Measurements from ENCODE around the gene OLR1. TPM values are rescaled to one million over a fixed set of nuclear protein-coding genes. Genes with fewer than 3 reads are reported as not detected.

The OLR1 gene
- total and polyA plus RNA-seq, 7 donors = 0.03 to 0.66 (median 0.30) TPM; not detected in 3

- Histone ChIP-seq H3K36me3 (ENCODE audit: insufficient read depth in 1 of 2, low read depth in 1 of 2) (no peaks in the 10 kb centered on the region), H3K9me3 (no peaks in the 10 kb centered on the region), H3K4me1 (no peaks in the 10 kb centered on the region), H3K4me3 (no peak overlapping the region), H3K27me3 (ENCODE audit: insufficient read depth in 3 of 3, low read length in 2 of 3) (no peaks in the 10 kb centered on the region), H3K27ac (no peak overlapping the region)
- no peak for DNase-seq
- ATAC-seq = no peak
- 86 to 91% (median 87%) methylated on average over 38 of the region's 38 CpGs for WGBS, 3 donors
- intact Hi-C loops (cut with DNase I) = no loop called here
- TF ChIP-seq, protein P1, sequence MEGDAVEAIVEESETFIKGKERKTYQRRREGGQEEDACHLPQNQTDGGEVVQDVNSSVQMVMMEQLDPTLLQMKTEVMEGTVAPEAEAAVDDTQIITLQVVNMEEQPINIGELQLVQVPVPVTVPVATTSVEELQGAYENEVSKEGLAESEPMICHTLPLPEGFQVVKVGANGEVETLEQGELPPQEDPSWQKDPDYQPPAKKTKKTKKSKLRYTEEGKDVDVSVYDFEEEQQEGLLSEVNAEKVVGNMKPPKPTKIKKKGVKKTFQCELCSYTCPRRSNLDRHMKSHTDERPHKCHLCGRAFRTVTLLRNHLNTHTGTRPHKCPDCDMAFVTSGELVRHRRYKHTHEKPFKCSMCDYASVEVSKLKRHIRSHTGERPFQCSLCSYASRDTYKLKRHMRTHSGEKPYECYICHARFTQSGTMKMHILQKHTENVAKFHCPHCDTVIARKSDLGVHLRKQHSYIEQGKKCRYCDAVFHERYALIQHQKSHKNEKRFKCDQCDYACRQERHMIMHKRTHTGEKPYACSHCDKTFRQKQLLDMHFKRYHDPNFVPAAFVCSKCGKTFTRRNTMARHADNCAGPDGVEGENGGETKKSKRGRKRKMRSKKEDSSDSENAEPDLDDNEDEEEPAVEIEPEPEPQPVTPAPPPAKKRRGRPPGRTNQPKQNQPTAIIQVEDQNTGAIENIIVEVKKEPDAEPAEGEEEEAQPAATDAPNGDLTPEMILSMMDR (IDR thresholded peaks at IDR 0.05) = no peak
Observed at GRCh38 chr12:10111451-10111850, 60.5 kb downstream of the OLR1 start.

- Histone ChIP-seq H3K9me3 (no peaks in the 10 kb centered on the region), H3K27ac (no peak overlapping the region), H3K4me3 (no peak overlapping the region), H3K27me3 (ENCODE audit: insufficient read depth in 3 of 3, low read length in 2 of 3) (no peaks in the 10 kb centered on the region), H3K4me1 (no peaks in the 10 kb centered on the region), H3K36me3 (ENCODE audit: insufficient read depth in 1 of 2, low read depth in 1 of 2) (no peaks in the 10 kb centered on the region)
- ATAC-seq (no peak), DNase-seq (no peak)
- WGBS, 3 donors = 78 to 87% (median 82%) methylated on average over 2 of the region's 2 CpGs
- intact Hi-C loops (cut with DNase I) = no loop called here
- TF ChIP-seq, protein P1 (IDR thresholded peaks at IDR 0.05) = no peak
Observed at GRCh38 chr12:10110256-10110844, 61.6 kb downstream of the OLR1 start.

Other genes starting within 250 kb of the OLR1 start
- gene CLEC2A, start 239.8 kb downstream of the OLR1 start, total RNA-seq = not detected
- not detected for gene CLEC2A, start 239.8 kb downstream of the OLR1 start, polyA plus RNA-seq
- gene CLEC12A, start 200.7 kb downstream of the OLR1 start, total RNA-seq = under 1 TPM; 0.52 to 0.90 (median 0.64) TPM
- gene CLEC12A, start 200.7 kb downstream of the OLR1 start, polyA plus RNA-seq = under 1 TPM; 0.06 to 0.96 (median 0.49) TPM
- not detected for gene CLEC1B, start 173.0 kb downstream of the OLR1 start, total RNA-seq
- not detected for gene CLEC1B, start 173.0 kb downstream of the OLR1 start, polyA plus RNA-seq
- gene CLEC12B, start 161.5 kb downstream of the OLR1 start, total RNA-seq = under 1 TPM in 1 of 4 donors, not detected in 3; 0.15 TPM
- gene CLEC12B, start 161.5 kb downstream of the OLR1 start, polyA plus RNA-seq = under 1 TPM in 1 of 3 donors, not detected in 2; 0.01 TPM
- not detected for gene CLEC9A, start 141.4 kb downstream of the OLR1 start, total RNA-seq
- gene CLEC9A, start 141.4 kb downstream of the OLR1 start, polyA plus RNA-seq = under 1 TPM in 1 of 3 donors, not detected in 2; 0.05 TPM
- gene CLEC1A, start 73.1 kb downstream of the OLR1 start, total RNA-seq = 1 to 10 TPM; 1.5 to 3.8 (median 1.8) TPM
- 1 to 10 TPM in 2 of 3 donors, under 1 TPM in 1; 0.96 to 2.4 (median 1.7) TPM for gene CLEC1A, start 73.1 kb downstream of the OLR1 start, polyA plus RNA-seq
- 1 to 10 TPM; 1.0 to 3.0 (median 1.3) TPM for gene CLEC7A, start 41.9 kb downstream of the OLR1 start, total RNA-seq
- gene CLEC7A, start 41.9 kb downstream of the OLR1 start, polyA plus RNA-seq = 1 to 10 TPM in 1 of 3 donors, under 1 TPM in 2; 0.27 to 1.3 (median 0.69) TPM
- gene TMEM52B, start 6.9 kb upstream of the OLR1 start, total RNA-seq = not detected
- not detected for gene TMEM52B, start 6.9 kb upstream of the OLR1 start, polyA plus RNA-seq
- gene GABARAPL1, start 40.7 kb upstream of the OLR1 start, total RNA-seq = 100 to 1,000 TPM; 124 to 255 (median 218) TPM
- 100 to 1,000 TPM in 2 of 3 donors, 10 to 100 TPM in 1; 36.1 to 268 (median 194) TPM for gene GABARAPL1, start 40.7 kb upstream of the OLR1 start, polyA plus RNA-seq
- 1 to 10 TPM in 1 of 4 donors, under 1 TPM in 3; 0.17 to 1.1 (median 0.49) TPM for gene KLRD1, start 135.7 kb upstream of the OLR1 start, total RNA-seq
- gene KLRD1, start 135.7 kb upstream of the OLR1 start, polyA plus RNA-seq = under 1 TPM; 0.03 to 0.30 (median 0.13) TPM
- gene KLRK1, start 217.9 kb upstream of the OLR1 start, total RNA-seq = under 1 TPM in 3 of 4 donors, not detected in 1; 0.28 to 0.47 (median 0.34) TPM
- under 1 TPM; 0.09 to 0.55 (median 0.25) TPM for gene KLRK1, start 217.9 kb upstream of the OLR1 start, polyA plus RNA-seq
- gene KLRC4, start 237.6 kb upstream of the OLR1 start, total RNA-seq = not detected
- under 1 TPM in 1 of 3 donors, not detected in 2; 0.23 TPM for gene KLRC4, start 237.6 kb upstream of the OLR1 start, polyA plus RNA-seq
- not detected for gene KLRC3, start 248.5 kb upstream of the OLR1 start, total RNA-seq
- gene KLRC3, start 248.5 kb upstream of the OLR1 start, polyA plus RNA-seq = not detected